GM23338 (cell line): ENCODE results near the gene RHOT1. TPM values are rescaled to one million over a fixed set of nuclear protein-coding genes. Genes with fewer than 3 reads are reported as not detected.

Experiments used
- ATAC-seq: fragments of 200-7000 bp; cut with Tn5 transposase; 3 replicates; pipeline ENCODE4 v1.9.1; 2020
- DNase-seq: peaks from one replicate; pipeline ENCODE4 v3.0.0-alpha.2; 2015; ENCODE audit warnings: low spot score
- H2AFZ ChIP-seq: fragments of 200-600 bp; sonication (generic); 2 replicates; pipeline ENCODE4 v1.8.0; 2016; ENCODE audit warnings: antibody characterized with exemption, mild to moderate bottlenecking, moderate library complexity
- H3F3A ChIP-seq: fragments of 200-600 bp; sonication (generic); replicated peaks from 2 replicates; pipeline ENCODE4 v1.8.0; 2017; ENCODE audit warnings: antibody characterized with exemption, mixed run types, low read depth
- H3K27ac ChIP-seq: fragments of 200-600 bp; sonication (generic); 2 replicates; pipeline ENCODE4 v1.6.1; 2016; ENCODE audit warnings: low read depth
- H3K27me3 ChIP-seq: fragments of 200-600 bp; sonication (generic); 2 replicates; pipeline ENCODE4 v1.8.0; 2016; ENCODE audit warnings: mild to moderate bottlenecking, mixed run types, moderate library complexity; ENCODE audit not compliant: insufficient read depth
- H3K36me3 ChIP-seq: fragments of 200-600 bp; sonication (generic); 2 replicates; pipeline ENCODE4 v1.8.0; 2016; ENCODE audit warnings: mild to moderate bottlenecking; ENCODE audit not compliant: insufficient read depth
- H3K4me1 ChIP-seq: fragments of 200-600 bp; sonication (generic); 2 replicates; pipeline ENCODE4 v1.8.0; 2016; ENCODE audit warnings: mild to moderate bottlenecking, moderate library complexity; ENCODE audit not compliant: insufficient read depth
- H3K4me2 ChIP-seq: fragments of 200-600 bp; sonication (generic); 2 replicates; pipeline ENCODE4 v1.7.1; 2017; ENCODE audit warnings: mixed run types
- H3K4me3 ChIP-seq: fragments of 200-600 bp; sonication (generic); 2 replicates; pipeline ENCODE4 v1.6.1; 2016; ENCODE audit warnings: mixed run types
- H3K79me2 ChIP-seq: fragments of 200-600 bp; sonication (generic); replicated peaks from 2 replicates; pipeline ENCODE4 v1.8.0; 2017; ENCODE audit warnings: mild to moderate bottlenecking; ENCODE audit not compliant: insufficient read depth
- H3K9me2 ChIP-seq: fragments of 200-600 bp; sonication (generic); 2 replicates; pipeline ENCODE4 v1.8.0; 2017; ENCODE audit not compliant: insufficient read depth
- H4K20me1 ChIP-seq: fragments of 200-600 bp; sonication (generic); replicated peaks from 2 replicates; pipeline ENCODE4 v1.8.0; 2017; ENCODE audit warnings: mild to moderate bottlenecking; ENCODE audit not compliant: insufficient read depth
- H3K27ac Mint-ChIP-seq: 2 replicates; pipeline ENCODE4 v1.8.0; 2020; ENCODE audit warnings: inconsistent platforms, mild to moderate bottlenecking, moderate library complexity, mixed read lengths
- H3K27me3 Mint-ChIP-seq: 3 replicates; pipeline ENCODE4 v1.8.0; 2022; ENCODE audit warnings: low read depth, mild to moderate bottlenecking, moderate library complexity, mixed read lengths, inconsistent platforms; ENCODE audit not compliant: insufficient read depth, poor library complexity
- H3K36me3 Mint-ChIP-seq: 3 replicates; pipeline ENCODE4 v1.8.0; 2021; ENCODE audit warnings: low read depth, mild to moderate bottlenecking, inconsistent platforms, moderate library complexity, mixed read lengths
- H3K4me1 Mint-ChIP-seq: 3 replicates; pipeline ENCODE4 v1.8.0; 2020; ENCODE audit warnings: mild to moderate bottlenecking, inconsistent platforms, mixed read lengths
- H3K4me3 Mint-ChIP-seq: 3 replicates; pipeline ENCODE4 v1.8.0; 2021; ENCODE audit warnings: moderate library complexity, mild to moderate bottlenecking, inconsistent platforms, mixed read lengths
- H3K9me3 Mint-ChIP-seq: 3 replicates; pipeline ENCODE4 v1.8.0; 2020; ENCODE audit warnings: moderate library complexity, mild to moderate bottlenecking, inconsistent platforms, mixed read lengths
- CREB1 ChIP-seq: fragments of 250-450 bp; sonication (Bioruptor Pico); IDR thresholded peaks from 2 replicates; pipeline ENCODE4 v1.5.0; 2020; ENCODE audit warnings: low read depth, mild to moderate bottlenecking, moderate library complexity
- EZH2 ChIP-seq: fragments of 200-600 bp; sonication (generic); IDR thresholded peaks from one replicate; pipeline ENCODE4 v1.8.0; 2017; ENCODE audit warnings: antibody characterized with exemption, mild to moderate bottlenecking, low read depth; ENCODE audit not compliant: unreplicated experiment
- EZH2phosphoT487 ChIP-seq: fragments of 200-600 bp; sonication (generic); IDR thresholded peaks from one replicate; pipeline ENCODE4 v1.8.1; 2018; ENCODE audit warnings: antibody characterized with exemption; ENCODE audit not compliant: unreplicated experiment
- JUNB ChIP-seq: IDR thresholded peaks from one replicate; pipeline ENCODE4 v1.6.1; 2016; ENCODE audit warnings: antibody characterized with exemption; ENCODE audit not compliant: unreplicated experiment
- NANOG ChIP-seq: IDR thresholded peaks from 2 replicates; pipeline ENCODE4 v1.6.1; 2016; ENCODE audit warnings: antibody characterized with exemption, borderline replicate concordance
- POLR2AphosphoS5 ChIP-seq: IDR thresholded peaks from 2 replicates; pipeline ENCODE4 v1.6.1; 2016; ENCODE audit warnings: antibody characterized with exemption, low read depth
- REST ChIP-seq: IDR thresholded peaks from one replicate; pipeline ENCODE4 v1.6.1; 2018; ENCODE audit warnings: antibody characterized with exemption; ENCODE audit not compliant: unreplicated experiment
- STAT1 ChIP-seq: IDR thresholded peaks from one replicate; pipeline ENCODE4 v1.6.1; 2016; ENCODE audit warnings: antibody characterized with exemption; ENCODE audit not compliant: unreplicated experiment
- ZNF114 ChIP-seq: fragments of 250-450 bp; sonication (Bioruptor Pico); IDR thresholded peaks from 2 replicates; pipeline ENCODE4 v1.5.0; 2020; ENCODE audit warnings: mild to moderate bottlenecking, moderate library complexity
- ZNF331 ChIP-seq: fragments of 250-450 bp; sonication (Bioruptor Pico); IDR thresholded peaks from 2 replicates; pipeline ENCODE4 v1.5.0; 2020; ENCODE audit warnings: low read depth, mild to moderate bottlenecking, moderate library complexity
- ZNF462 ChIP-seq: fragments of 250-450 bp; sonication (Bioruptor Pico); IDR thresholded peaks from 2 replicates; pipeline ENCODE4 v1.5.0; 2020; ENCODE audit warnings: mild to moderate bottlenecking, moderate library complexity
- polyA plus RNA-seq: library from polyadenylated mRNA; unstranded; fragments of >200 nt; fragmentation: Nextera tagmentation; extraction: Ambion mirVana; gene quantifications from 2 replicates; pipeline ENCODE4 v1.2.1, GENCODE V29; 2016
- total RNA-seq: library from RNA; depleted of rRNA; stranded (reverse); fragments of >200 nt; shearing (Covaris generic); gene quantifications from 2 replicates; pipeline ENCODE4 v1.2.3, GENCODE V29; 2014
- TF ChIP-seq, protein P1 (sequence below), 2 experiments: fragments of 200-600 bp in 1 of 2; sonication (generic) in 1 of 2; conservative IDR thresholded peaks; 2 replicates each; pipeline versions ENCODE4 v1.5.1 to v1.6.1; 2016 to 2017; ENCODE audit warnings: antibody characterized with exemption in 2 of 2, low read depth in 2 of 2, mild to moderate bottlenecking in 2 of 2, moderate library complexity in 1 of 2
- TF ChIP-seq, protein P2 (sequence below): IDR thresholded peaks from 2 replicates; pipeline ENCODE4 v1.6.1; 2016; ENCODE audit warnings: antibody characterized with exemption

The RHOT1 gene
- total and polyA plus RNA-seq, 2 experiments from 2014 or later: 40.8 to 53.5 TPM

- TF ChIP-seq ZNF462 (CRISPR knock-in tag): no peak
- TF ChIP-seq EZH2: no peak
- TF ChIP-seq, protein P1, sequence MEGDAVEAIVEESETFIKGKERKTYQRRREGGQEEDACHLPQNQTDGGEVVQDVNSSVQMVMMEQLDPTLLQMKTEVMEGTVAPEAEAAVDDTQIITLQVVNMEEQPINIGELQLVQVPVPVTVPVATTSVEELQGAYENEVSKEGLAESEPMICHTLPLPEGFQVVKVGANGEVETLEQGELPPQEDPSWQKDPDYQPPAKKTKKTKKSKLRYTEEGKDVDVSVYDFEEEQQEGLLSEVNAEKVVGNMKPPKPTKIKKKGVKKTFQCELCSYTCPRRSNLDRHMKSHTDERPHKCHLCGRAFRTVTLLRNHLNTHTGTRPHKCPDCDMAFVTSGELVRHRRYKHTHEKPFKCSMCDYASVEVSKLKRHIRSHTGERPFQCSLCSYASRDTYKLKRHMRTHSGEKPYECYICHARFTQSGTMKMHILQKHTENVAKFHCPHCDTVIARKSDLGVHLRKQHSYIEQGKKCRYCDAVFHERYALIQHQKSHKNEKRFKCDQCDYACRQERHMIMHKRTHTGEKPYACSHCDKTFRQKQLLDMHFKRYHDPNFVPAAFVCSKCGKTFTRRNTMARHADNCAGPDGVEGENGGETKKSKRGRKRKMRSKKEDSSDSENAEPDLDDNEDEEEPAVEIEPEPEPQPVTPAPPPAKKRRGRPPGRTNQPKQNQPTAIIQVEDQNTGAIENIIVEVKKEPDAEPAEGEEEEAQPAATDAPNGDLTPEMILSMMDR (conservative IDR thresholded peaks at IDR 0.05; ENCODE audit: low read depth in 2 of 2): no peak
- TF ChIP-seq ZNF331 (CRISPR knock-in tag): no peak
- no peak for TF ChIP-seq STAT1
- no peak for TF ChIP-seq NANOG
- no peak for TF ChIP-seq REST
- TF ChIP-seq, protein P2, sequence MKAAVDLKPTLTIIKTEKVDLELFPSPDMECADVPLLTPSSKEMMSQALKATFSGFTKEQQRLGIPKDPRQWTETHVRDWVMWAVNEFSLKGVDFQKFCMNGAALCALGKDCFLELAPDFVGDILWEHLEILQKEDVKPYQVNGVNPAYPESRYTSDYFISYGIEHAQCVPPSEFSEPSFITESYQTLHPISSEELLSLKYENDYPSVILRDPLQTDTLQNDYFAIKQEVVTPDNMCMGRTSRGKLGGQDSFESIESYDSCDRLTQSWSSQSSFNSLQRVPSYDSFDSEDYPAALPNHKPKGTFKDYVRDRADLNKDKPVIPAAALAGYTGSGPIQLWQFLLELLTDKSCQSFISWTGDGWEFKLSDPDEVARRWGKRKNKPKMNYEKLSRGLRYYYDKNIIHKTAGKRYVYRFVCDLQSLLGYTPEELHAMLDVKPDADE: no peak
- no peak for TF ChIP-seq EZH2phosphoT487
- TF ChIP-seq POLR2AphosphoS5: no peak
- no peak for TF ChIP-seq JUNB
- no peak for TF ChIP-seq ZNF114 (CRISPR knock-in tag)
- TF ChIP-seq CREB1 (CRISPR knock-in tag): no peak
- H3K36me3 Mint-ChIP-seq: peaks cover 58% of the 10 kb centered on the region
- Histone ChIP-seq H4K20me1 (0 out of 2 replicates have a peak, but pooled peaks cover 4% of the 10 kb centered on the region), H3F3A (no peaks in the 10 kb centered on the region), H3K27ac (no peak overlapping the region), H3K4me1 (no peaks in the 10 kb centered on the region), H2AFZ (no peak overlapping the region), H3K9me2 (no peaks in the 10 kb centered on the region), H3K4me3 (no peak overlapping the region), H3K36me3 (peaks cover 22% of the 10 kb centered on the region), H3K4me2 (no peak overlapping the region), H3K79me2 (0 out of 2 replicates have a peak, but pooled peaks cover 4% of the 10 kb centered on the region), H3K27me3 (no peaks in the 10 kb centered on the region)
- H3K27ac Mint-ChIP-seq: no peak overlapping the region
- H3K9me3 Mint-ChIP-seq: peaks cover 32% of the 10 kb centered on the region
- H3K4me1 Mint-ChIP-seq: no peaks in the 10 kb centered on the region
- peaks cover 7% of the 10 kb centered on the region for H3K27me3 Mint-ChIP-seq
- ATAC-seq (no peak), DNase-seq (no peak)
- H3K4me3 Mint-ChIP-seq: no peak overlapping the region
Observed at GRCh38 chr17:32174889-32175288, 32.6 kb downstream of the RHOT1 start.
